ENCODE results near the gene ZDHHC5. TPM values are rescaled to one million over a fixed set of nuclear protein-coding genes. Genes with fewer than 3 reads are reported as not detected.
A peak's percentile ranks its signal among the peaks of the same experiment; 100 is the strongest.

ZDHHC5 gene
- total RNA-seq, 1 donor from 2014 or later = 41.8 TPM

GRCh38 chr11:57630171-57630570, 37.7 kb upstream of the ZDHHC5 start:
- H3K4me3 Mint-ChIP-seq = no peak overlapping the region

GRCh38 chr11:57632116-57632515, 35.8 kb upstream of the ZDHHC5 start:
- H3K27me3 ChIP-seq = no peaks in the 10 kb centered on the region
- no peak overlapping the region for H3K27ac ChIP-seq
- H3K9ac ChIP-seq = no peak overlapping the region
- peaks cover 6% of the 10 kb centered on the region for H3K79me2 ChIP-seq (ENCODE audit: low read depth)
- no peaks in the 10 kb centered on the region for H3K9me3 ChIP-seq (ENCODE audit: low read depth)
- peaks cover 9% of the 10 kb centered on the region for H3K4me1 Mint-ChIP-seq
- no peak overlapping the region for H3K27ac Mint-ChIP-seq
- peaks cover 5% of the 10 kb centered on the region for H3K9me3 Mint-ChIP-seq
- H3F3A ChIP-seq (ENCODE audit: low read depth) = peaks cover 6% of the 10 kb centered on the region
- H4K20me1 ChIP-seq (ENCODE audit: low read depth) = no peaks in the 10 kb centered on the region
- H3K4me1 ChIP-seq = peaks cover 5% of the 10 kb centered on the region
- no peak overlapping the region for H3K4me3 ChIP-seq
- no peaks in the 10 kb centered on the region for H3K36me3 Mint-ChIP-seq
- TF ChIP-seq CTCF (IDR thresholded peaks at IDR 0.05) (no peak), EZH2 (IDR thresholded peaks at IDR 0.05) (no peak), EZH2phosphoT487 (IDR thresholded peaks at IDR 0.05) (no peak)
- no peaks in the 10 kb centered on the region for H3K36me3 ChIP-seq
- no peak overlapping the region for H3K4me2 ChIP-seq
- no peak overlapping the region for H2AFZ ChIP-seq (replicated peaks)
- peaks cover 10% of the 10 kb centered on the region for H3K27me3 Mint-ChIP-seq (ENCODE audit: insufficient read depth, low read depth)
- DNase-seq (ENCODE audit: low spot score) = no peak
- no peak overlapping the region for H3K4me3 Mint-ChIP-seq

More at GRCh38 chr11:57630171-57630570, 37.7 kb upstream of the ZDHHC5 start:
- Mint-ChIP-seq H3K27me3 (ENCODE audit: insufficient read depth, low read depth) (peaks cover 13% of the 10 kb centered on the region), H3K9me3 (peaks cover 5% of the 10 kb centered on the region), H3K27ac (no peak overlapping the region), H3K4me1 (peaks cover 3% of the 10 kb centered on the region), H3K36me3 (no peaks in the 10 kb centered on the region)
- no peak for DNase-seq (ENCODE audit: low spot score)
- no peaks in the 10 kb centered on the region for H3K79me2 ChIP-seq (ENCODE audit: low read depth)
- H3K9ac ChIP-seq = no peak overlapping the region
- no peaks in the 10 kb centered on the region for H3K9me3 ChIP-seq (ENCODE audit: low read depth)
- no peaks in the 10 kb centered on the region for H3K36me3 ChIP-seq
- H3F3A ChIP-seq (ENCODE audit: low read depth) = no peaks in the 10 kb centered on the region
- H4K20me1 ChIP-seq (ENCODE audit: low read depth) = no peaks in the 10 kb centered on the region
- H3K4me3 ChIP-seq = no peak overlapping the region
- no peaks in the 10 kb centered on the region for H3K4me1 ChIP-seq
- H3K27me3 ChIP-seq = no peaks in the 10 kb centered on the region
- TF ChIP-seq EZH2 (IDR thresholded peaks at IDR 0.05) (no peak), CTCF (IDR thresholded peaks at IDR 0.05) (no peak), EZH2phosphoT487 (IDR thresholded peaks at IDR 0.05) (no peak)
- no peak overlapping the region for H3K27ac ChIP-seq
- H3K4me2 ChIP-seq = no peak overlapping the region
- no peak overlapping the region for H2AFZ ChIP-seq (replicated peaks)

- H3K4me3 Mint-ChIP-seq = peak overlapping the region; percentile 12
- H3K36me3 ChIP-seq = no peaks in the 10 kb centered on the region
- no peak overlapping the region for H3K4me2 ChIP-seq
- peaks cover 18% of the 10 kb centered on the region for H3F3A ChIP-seq (ENCODE audit: low read depth)
- H4K20me1 ChIP-seq (ENCODE audit: low read depth) = no peaks in the 10 kb centered on the region
- H3K9me3 Mint-ChIP-seq = peaks cover 5% of the 10 kb centered on the region
- H3K79me2 ChIP-seq (ENCODE audit: low read depth) = peaks cover 17% of the 10 kb centered on the region
- H3K4me1 Mint-ChIP-seq = peaks cover 17% of the 10 kb centered on the region
- TF ChIP-seq EZH2phosphoT487 (IDR thresholded peaks at IDR 0.05) = no peak
- H2AFZ ChIP-seq (replicated peaks) = no peak overlapping the region
- DNase-seq (ENCODE audit: low spot score) = no peak
- no peak overlapping the region for H3K27ac ChIP-seq
- no peaks in the 10 kb centered on the region for H3K36me3 Mint-ChIP-seq
- H3K4me1 ChIP-seq = peaks cover 14% of the 10 kb centered on the region
- H3K9ac ChIP-seq = no peak overlapping the region
- no peaks in the 10 kb centered on the region for H3K9me3 ChIP-seq (ENCODE audit: low read depth)
- no peak overlapping the region for H3K27ac Mint-ChIP-seq
- H3K4me3 ChIP-seq = no peak overlapping the region
- H3K27me3 Mint-ChIP-seq (ENCODE audit: insufficient read depth, low read depth) = peaks cover 13% of the 10 kb centered on the region
- no peaks in the 10 kb centered on the region for H3K27me3 ChIP-seq
Observed at GRCh38 chr11:57633394-57634070, 34.4 kb upstream of the ZDHHC5 start.

- Histone ChIP-seq H4K20me1 (ENCODE audit: low read depth) (no peaks in the 10 kb centered on the region), H3K36me3 (no peaks in the 10 kb centered on the region), H3K27ac (no peak overlapping the region), H3K9me3 (ENCODE audit: low read depth) (no peaks in the 10 kb centered on the region), H3K4me3 (no peak overlapping the region), H3K9ac (no peak overlapping the region), H3F3A (ENCODE audit: low read depth) (peaks cover 25% of the 10 kb centered on the region), H3K4me2 (no peak overlapping the region), H3K4me1 (peaks cover 14% of the 10 kb centered on the region), H3K27me3 (no peaks in the 10 kb centered on the region), H2AFZ (replicated peaks) (no peak overlapping the region), H3K79me2 (ENCODE audit: low read depth) (peaks cover 25% of the 10 kb centered on the region)
- Mint-ChIP-seq H3K27me3 (ENCODE audit: insufficient read depth, low read depth) (peaks cover 16% of the 10 kb centered on the region), H3K9me3 (peaks cover under 1% of the 10 kb centered on the region), H3K4me1 (peaks cover 15% of the 10 kb centered on the region), H3K27ac (no peak overlapping the region), H3K4me3 (no peak overlapping the region), H3K36me3 (no peaks in the 10 kb centered on the region)
- no peak for DNase-seq (ENCODE audit: low spot score)
- TF ChIP-seq EZH2phosphoT487 (IDR thresholded peaks at IDR 0.05) = no peak
- no peak for TF ChIP-seq EZH2 (IDR thresholded peaks at IDR 0.05)
- TF ChIP-seq CTCF (IDR thresholded peaks at IDR 0.05) = no peak
Observed at GRCh38 chr11:57634311-57634710, 33.6 kb upstream of the ZDHHC5 start.
